HG02798 (cell line): ENCODE results near the gene SH3D19.
"Not testable (repeated sequence)": the region's sequence is repeated elsewhere in the genome, so short reads cannot be mapped to it uniquely, and the experiment has no call there.

Source experiments
- ATAC-seq: cut with Tn5 transposase; IDR thresholded peaks from one replicate; pipeline ENCODE4 v1.9.1; 2021; ENCODE audit warnings: mild to moderate bottlenecking; ENCODE audit not compliant: unreplicated experiment, poor library complexity

SH3D19 gene

DNA sequence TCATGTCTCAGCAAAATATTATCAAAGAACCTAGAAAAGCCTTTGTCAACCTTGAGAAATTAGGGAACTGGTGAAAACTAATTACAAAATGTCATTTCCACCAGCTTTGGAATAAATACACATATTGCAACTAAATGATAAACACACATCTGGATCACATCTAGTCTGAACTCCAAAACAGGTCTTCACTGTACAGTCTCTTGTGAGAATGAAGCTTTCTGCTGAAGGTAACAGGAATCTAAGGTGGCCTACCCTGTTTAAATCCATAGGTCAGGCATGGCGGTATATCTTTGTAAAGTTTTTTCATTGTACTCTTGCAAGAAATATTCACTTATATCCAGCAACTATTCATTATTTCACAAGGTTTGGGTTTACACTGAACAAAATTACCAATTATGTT lies 1.7 kb downstream of the SH3D19 start:
- no peak for ATAC-seq

DNA sequence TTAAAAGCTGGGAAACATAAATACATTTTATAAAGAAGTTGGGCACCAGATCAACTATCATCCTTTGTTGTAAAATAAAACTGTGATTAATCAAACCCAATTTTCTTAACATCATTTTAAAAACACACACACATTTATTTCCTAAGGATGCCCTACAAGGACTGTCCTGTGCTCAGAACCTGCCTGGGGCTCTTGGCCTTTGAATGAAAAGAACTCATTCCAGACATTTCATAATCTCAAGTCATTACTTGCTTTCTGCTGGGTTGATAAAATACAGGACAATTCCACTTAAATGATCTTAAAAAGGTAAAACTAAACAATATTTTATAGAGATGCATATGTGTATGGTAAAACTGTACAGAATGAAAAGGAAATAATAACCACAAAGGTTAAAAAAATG lies 2.8 kb downstream of the SH3D19 start:
- ATAC-seq: no peak

- ATAC-seq: not testable (repeated sequence)
Measured at GRCh38 chr4:151322161-151322560, 3.2 kb downstream of the SH3D19 start.

DNA sequence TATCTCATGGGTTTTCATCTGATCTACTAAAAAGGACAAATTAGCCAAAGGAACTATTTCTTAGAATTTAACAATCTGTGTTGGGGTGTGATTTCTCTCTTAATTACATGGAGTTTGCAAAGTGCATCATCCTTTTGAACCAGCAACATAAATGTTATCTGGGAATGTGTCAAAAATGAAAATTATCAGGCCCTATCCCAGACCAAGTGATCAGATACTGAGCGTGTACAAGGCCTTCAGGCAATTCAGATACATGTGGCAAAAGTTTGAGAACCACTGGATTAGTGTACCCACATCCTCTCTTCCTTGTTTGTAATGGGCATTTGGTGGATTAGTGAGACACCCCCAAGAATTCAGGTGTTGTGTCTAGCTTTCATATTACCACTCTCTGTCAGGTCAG lies 3.8 kb downstream of the SH3D19 start:
- ATAC-seq: no peak

- ATAC-seq: no peak
Measured at GRCh38 chr4:151319490-151319889, 5.9 kb downstream of the SH3D19 start.

DNA sequence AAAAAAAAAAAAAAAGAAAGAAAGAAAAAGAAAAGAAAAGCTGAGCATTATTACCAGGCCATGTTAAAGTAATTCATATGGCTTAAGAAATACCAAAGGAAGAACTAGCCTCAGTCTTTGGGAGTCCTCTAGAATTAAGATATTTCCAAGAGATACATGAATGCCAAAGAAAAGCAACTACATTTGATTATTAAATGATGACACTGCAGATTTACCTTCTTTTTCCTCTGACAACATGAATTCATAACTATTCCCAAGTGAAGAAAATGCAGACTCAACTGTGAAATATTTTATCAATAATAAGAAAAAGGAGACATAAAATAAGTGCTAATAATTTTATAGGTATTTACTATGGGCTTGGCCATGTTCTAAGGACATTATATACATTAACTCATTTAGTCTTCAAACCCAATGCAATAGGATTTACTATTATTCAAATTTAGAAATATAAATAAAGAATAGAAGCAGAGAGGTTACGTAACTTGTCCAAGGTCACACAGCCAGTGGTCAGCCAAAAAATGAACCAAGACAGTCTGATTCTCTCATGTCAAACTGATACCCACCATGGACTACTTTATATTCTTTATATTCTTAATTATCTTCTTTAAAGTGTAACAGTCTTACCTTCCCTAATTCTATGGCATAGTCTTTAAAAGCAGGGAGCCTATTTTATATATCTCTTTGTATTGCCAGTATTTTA lies 6.9 kb downstream of the SH3D19 start:
- ATAC-seq: no peak

DNA sequence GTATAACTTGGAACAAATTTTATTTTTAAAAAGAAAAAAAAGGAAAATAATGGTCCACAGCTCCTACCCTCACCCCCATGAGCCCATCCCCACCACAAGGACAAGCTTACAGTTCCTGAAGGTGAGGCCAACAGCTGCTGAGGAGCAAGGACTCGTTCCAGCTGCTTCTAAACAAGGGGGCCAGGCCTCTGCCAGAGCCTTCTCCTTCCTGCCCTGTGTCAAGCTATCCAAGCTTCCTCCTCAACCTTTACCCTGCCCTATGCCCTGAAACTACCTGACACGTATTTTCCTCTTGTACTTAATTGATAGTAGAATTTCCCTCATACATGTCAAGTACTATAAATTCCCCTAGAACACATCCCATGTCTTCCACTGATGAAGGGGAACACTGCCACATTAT lies 8.8 kb downstream of the SH3D19 start:
- no peak for ATAC-seq

DNA sequence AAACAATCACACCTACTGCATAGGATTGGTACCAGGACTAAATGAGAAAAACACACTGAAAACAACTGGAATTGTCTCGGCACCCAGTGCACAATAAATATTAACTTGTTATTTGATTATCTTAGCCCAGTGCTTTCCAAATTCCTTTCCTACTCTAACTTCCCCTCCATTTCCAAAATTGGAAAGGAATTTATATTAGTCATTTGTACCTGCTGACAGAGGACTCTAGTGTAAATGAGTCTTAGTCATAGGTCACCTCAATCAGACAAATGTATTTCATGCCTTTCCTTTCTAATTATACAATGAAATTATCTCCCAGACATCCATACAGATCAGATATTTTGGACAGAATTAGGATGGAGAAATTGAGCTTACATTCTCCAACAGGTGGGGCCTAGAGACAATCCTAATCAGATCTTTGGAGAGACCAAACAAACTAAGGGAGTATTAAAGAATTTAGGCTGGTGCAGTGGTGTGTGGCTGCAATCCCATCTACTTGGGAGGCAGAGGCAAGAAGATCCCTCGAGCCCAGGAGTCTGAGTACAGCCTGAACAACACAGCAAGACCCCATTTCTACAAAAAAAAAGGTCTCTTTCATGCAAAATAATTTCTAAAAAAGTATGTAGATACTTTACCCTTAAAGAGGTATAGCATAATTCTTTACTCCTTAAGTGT lies 10.1 kb downstream of the SH3D19 start:
- no peak for ATAC-seq

GRCh38 chr4:151314479-151314878 lies 10.9 kb downstream of the SH3D19 start:
- no peak for ATAC-seq

- ATAC-seq: no peak
Measured at GRCh38 chr4:151314010-151314355, 11.4 kb downstream of the SH3D19 start.

GRCh38 chr4:151313306-151314009 lies 11.9 kb downstream of the SH3D19 start:
- no peak for ATAC-seq

GRCh38 chr4:151310124-151310728 lies 15.2 kb downstream of the SH3D19 start:
- no peak for ATAC-seq

DNA sequence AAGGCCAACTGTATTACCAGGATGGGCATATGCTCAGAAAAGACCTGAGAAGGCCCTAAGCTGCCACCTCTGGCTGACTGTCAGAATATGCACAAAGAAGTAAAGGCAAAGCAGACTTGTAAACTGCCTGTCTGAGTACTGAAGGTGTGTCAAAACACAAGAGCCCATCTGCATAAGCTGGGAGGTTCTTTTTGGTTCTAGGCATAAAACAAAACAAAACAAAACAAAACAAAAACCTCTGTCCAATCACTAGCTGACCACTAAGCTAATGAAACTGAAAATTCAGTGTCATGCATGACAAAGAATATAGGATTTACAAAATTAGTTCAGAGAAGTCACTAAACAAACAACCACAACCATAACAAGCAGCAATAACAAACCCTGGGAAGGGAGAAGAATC lies 20.6 kb downstream of the SH3D19 start:
- peak; percentile 87 for ATAC-seq

DNA sequence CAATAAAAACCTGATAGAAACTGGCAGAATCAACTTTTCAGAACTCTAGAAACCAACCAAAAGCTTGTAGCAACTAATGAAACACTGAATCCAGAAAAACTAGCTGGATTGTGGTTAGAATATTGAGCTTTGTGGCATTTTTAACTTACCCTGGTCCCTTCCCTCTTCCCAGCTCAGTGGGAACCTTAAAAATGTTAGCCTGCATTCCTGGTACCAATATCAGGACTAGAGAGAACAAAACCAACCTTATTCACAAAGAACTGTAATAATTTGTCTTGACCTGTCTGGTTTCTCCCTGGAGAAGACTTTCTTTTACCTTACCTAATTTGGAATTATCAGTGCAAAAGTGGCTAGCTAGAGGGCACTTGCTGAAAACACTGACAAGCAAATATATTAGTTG lies 21.2 kb downstream of the SH3D19 start:
- no peak for ATAC-seq

DNA sequence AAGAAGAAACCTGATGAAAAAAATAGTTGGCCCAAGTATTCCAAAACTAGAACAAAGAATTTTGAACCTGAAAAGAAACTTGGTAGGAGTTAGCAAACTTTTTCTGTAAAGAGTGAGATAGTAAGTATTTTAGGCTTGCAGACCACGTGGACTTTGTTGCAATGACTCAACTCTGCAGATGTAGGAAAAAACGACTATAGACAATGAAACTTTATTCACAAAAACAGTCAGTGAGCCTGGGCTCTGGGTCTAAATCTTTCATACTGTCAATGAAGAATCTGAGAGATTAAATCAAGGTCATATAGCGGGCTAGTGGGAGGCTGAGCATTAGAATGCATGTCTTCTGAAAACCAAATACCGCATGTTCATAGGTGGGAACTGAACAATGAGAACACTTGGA lies 23.0 kb downstream of the SH3D19 start:
- ATAC-seq: no peak

- ATAC-seq: no peak
Measured at GRCh38 chr4:151297170-151297569, 28.2 kb downstream of the SH3D19 start.

DNA sequence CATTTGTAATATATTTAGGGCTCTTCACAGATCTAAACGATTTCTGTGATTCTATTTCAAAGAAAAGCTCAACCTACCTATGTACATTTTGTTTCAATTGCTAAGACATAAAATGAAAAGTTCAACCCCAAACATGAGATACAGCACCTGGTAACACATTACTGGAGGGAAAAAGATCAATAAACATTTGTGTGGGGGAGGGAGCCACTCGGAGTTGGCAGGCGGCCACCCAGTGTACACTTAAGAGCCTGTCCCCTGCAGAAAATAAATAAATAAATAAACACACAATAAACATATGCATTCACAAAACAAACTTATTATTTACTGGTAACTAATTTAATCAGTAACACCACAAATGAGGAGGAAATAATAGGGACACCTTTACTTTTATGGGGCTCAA lies 29.2 kb downstream of the SH3D19 start:
- no peak for ATAC-seq

DNA sequence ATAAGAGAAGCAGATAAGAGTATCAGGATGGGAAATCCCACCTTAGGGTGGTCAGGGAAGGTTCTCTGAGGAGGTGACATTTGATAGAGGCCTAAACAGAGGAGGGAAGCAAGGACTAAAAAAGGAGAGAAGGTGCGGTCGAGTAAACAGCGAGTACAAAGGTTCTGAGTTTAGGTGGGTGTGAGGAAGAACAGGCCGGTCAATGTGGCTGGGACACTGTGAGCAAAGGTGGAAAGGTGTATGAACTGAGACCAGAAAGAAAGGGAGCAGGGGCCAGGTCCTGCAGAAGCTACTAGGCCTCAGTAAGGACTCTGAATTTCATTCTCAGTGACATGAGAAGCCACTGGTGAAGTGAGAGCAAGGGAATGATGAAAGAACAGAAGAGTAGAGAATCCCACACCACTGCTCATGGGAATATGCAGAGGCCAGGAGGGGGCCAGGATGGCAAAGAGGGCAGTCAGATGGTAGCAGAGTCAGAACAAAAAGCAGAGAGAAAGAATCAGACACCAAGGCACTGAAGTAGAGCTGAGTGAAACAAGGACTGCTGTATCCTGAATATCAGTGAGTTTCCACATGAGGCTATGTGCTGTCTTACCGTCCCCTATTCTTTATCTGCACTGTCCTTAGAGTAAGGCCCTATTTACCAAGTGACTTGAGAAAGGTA lies 30.4 kb downstream of the SH3D19 start:
- no peak for ATAC-seq

- ATAC-seq: no peak
Measured at GRCh38 chr4:151292038-151292437, 33.4 kb downstream of the SH3D19 start.

GRCh38 chr4:151291485-151291884 lies 33.9 kb downstream of the SH3D19 start:
- no peak for ATAC-seq

- ATAC-seq: no peak
Measured at GRCh38 chr4:151287409-151287808, 38.0 kb downstream of the SH3D19 start.
